PFSK-1 (cell line): ENCODE results near the gene HRH3.

Experiments used
- FOXP2 ChIP-seq: optimal IDR thresholded peaks from 2 replicates; pipeline ENCODE3; 2011; ENCODE audit warnings: borderline replicate concordance, control low read depth, inconsistent platforms; ENCODE audit not compliant: insufficient read depth; ENCODE audit errors: extremely low read length, extremely low read depth
- POLR2AphosphoS5 ChIP-seq: IDR thresholded peaks from 2 replicates; pipeline ENCODE4 v1.6.1; 2012; ENCODE audit warnings: low read depth, mild to moderate bottlenecking, control low read depth, low read length, moderate library complexity
- SIN3A ChIP-seq: IDR thresholded peaks from 2 replicates; pipeline ENCODE4 v1.6.1; 2012; ENCODE audit warnings: mild to moderate bottlenecking, low read length, moderate library complexity, borderline replicate concordance; ENCODE audit not compliant: insufficient read depth
- TAF1 ChIP-seq: IDR thresholded peaks from 2 replicates; pipeline ENCODE4 v1.6.1; 2012; ENCODE audit warnings: low read length, control low read depth, borderline replicate concordance; ENCODE audit not compliant: insufficient read depth
- TF ChIP-seq, protein P1 (sequence below), 2 experiments: IDR thresholded peaks; 2 replicates each; pipeline versions ENCODE4 v1.6.1 to v1.8.0; 2011 to 2012; ENCODE audit warnings: low read depth in 2 of 2, low read length in 2 of 2, control low read depth in 1 of 2, inconsistent platforms in 1 of 2, mild to moderate bottlenecking in 1 of 2, moderate library complexity in 1 of 2; ENCODE audit not compliant: insufficient read depth in 1 of 2

HRH3 gene

DNA sequence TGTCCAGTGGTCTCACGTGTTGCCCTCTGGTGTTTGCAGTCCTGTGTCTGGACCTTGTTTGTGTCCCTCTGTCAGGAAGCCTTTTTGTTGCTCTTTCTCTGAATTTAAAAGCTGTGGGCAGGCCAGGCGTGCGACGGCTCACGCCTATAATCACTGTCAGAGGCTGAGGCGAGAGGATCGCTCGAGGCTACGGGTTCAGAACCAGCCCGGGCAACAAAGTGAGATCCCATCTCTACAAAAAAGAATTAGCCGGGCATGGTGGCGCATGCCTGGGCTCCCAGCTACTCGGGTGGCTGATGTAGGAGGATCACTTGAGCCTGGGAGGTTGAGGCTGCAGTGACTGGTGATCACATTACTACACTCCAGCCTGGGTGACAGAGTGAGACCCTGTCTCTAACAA, 46.8 kb upstream of the HRH3 start:
- TF ChIP-seq FOXP2 (no peak), SIN3A (no peak), TAF1 (no peak), POLR2AphosphoS5 (no peak)
- TF ChIP-seq, protein P1, sequence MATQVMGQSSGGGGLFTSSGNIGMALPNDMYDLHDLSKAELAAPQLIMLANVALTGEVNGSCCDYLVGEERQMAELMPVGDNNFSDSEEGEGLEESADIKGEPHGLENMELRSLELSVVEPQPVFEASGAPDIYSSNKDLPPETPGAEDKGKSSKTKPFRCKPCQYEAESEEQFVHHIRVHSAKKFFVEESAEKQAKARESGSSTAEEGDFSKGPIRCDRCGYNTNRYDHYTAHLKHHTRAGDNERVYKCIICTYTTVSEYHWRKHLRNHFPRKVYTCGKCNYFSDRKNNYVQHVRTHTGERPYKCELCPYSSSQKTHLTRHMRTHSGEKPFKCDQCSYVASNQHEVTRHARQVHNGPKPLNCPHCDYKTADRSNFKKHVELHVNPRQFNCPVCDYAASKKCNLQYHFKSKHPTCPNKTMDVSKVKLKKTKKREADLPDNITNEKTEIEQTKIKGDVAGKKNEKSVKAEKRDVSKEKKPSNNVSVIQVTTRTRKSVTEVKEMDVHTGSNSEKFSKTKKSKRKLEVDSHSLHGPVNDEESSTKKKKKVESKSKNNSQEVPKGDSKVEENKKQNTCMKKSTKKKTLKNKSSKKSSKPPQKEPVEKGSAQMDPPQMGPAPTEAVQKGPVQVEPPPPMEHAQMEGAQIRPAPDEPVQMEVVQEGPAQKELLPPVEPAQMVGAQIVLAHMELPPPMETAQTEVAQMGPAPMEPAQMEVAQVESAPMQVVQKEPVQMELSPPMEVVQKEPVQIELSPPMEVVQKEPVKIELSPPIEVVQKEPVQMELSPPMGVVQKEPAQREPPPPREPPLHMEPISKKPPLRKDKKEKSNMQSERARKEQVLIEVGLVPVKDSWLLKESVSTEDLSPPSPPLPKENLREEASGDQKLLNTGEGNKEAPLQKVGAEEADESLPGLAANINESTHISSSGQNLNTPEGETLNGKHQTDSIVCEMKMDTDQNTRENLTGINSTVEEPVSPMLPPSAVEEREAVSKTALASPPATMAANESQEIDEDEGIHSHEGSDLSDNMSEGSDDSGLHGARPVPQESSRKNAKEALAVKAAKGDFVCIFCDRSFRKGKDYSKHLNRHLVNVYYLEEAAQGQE (IDR thresholded peaks at IDR 0.05; ENCODE audit: insufficient read depth in 1 of 2, low read depth in 2 of 2, low read length in 2 of 2): no peak

DNA sequence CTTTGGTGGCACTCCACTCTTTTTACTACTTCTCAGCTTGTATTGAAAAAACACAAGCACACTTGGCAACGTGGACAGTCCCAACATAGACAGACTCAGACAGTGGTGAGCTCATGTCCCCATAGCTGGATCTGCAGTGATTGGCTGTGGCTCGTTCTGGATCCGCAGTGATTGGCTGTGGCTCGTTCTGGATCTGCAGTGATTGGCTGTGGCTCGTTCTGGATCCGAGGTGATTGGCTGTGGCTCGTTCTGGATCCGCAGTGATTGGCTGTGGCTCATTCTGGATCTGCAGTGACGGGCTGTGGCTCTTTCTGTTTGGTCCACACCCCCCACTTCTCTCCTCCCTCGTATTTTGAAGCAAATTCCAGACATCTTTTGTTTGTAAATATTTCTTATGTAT, 46.3 kb upstream of the HRH3 start:
- TF ChIP-seq SIN3A (no peak), TAF1 (no peak), FOXP2 (no peak), POLR2AphosphoS5 (no peak)
- TF ChIP-seq, protein P1 (IDR thresholded peaks at IDR 0.05; ENCODE audit: insufficient read depth in 1 of 2, low read depth in 2 of 2, low read length in 2 of 2): no peak

DNA sequence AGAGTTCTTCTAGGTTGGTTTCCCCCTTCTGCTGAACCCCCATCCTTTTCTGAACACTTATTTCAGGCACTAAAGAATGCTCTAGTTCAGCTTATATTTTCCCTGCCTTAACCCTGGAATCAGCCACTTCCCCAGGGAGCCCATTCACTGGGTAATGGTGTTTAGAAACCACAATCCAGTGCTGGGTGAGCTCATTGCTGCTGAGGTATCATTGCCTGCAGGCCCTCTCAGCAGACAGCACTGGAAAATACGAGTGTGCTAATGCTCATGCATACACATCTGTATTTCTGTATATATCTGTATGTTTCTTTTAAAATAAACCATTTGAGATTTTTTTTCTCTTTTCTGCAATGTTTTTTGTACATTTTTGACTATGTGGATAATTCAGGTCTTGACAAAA, 45.3 kb upstream of the HRH3 start:
- TF ChIP-seq FOXP2 (no peak), POLR2AphosphoS5 (no peak), TAF1 (no peak)

DNA sequence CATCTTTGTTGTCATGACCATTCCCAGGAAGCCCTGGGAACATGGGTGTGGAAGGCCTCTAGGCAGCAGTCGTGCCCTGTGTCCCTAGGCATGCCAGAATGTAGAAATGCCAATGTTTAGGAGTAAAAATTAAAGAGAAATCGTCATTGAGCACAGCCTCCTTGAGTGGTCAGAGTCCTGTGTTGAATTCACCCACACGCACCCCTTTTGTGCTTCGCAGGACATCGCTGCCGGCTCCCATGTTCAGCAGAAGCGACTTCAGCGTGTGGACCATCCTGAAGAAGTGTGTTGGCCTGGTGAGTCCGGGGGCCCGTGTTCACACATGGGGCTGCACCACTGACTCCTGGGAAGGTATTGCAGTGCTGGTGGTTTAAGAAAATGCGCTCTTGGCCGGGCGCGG, 43.3 kb upstream of the HRH3 start:
- TF ChIP-seq, protein P1 (IDR thresholded peaks at IDR 0.05; ENCODE audit: insufficient read depth in 1 of 2, low read depth in 2 of 2, low read length in 2 of 2): no peak

DNA sequence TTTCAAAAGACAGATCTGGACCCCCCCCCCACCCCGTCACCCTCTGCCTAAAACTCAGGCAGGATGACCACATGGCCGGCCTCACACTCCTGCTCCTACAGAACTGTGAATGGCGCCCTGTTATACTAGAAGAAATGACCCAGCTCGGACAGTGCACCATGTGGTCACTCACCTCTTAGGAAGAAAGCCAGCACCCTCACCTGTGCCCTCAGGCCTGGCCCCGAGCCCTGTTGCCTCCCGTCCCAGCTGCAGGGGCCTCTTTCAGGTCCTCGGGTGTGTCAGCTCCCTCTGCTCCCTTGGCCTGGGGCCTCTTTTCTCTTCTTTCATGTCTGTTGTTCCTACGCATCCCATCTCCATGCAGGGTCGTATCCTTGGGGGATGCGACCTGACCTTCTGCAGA, 42.0 kb upstream of the HRH3 start:
- no peak for TF ChIP-seq SIN3A

DNA sequence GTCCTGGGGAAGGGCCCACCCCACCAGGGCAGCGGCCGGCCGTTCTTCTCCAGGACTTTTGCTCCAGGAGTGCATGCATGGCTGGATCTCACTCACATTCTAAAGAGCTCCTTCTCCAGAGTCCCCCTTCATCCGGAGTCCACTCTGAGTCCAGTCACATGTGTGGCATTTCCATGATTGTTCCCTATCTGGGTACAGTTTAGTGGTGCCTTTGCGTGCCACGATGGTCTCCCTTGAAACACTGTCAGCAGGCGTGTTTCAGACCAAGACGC, 39.2 kb upstream of the HRH3 start:
- TF ChIP-seq SIN3A (no peak), POLR2AphosphoS5 (no peak), TAF1 (no peak), FOXP2 (no peak)
- TF ChIP-seq, protein P1 (IDR thresholded peaks at IDR 0.05; ENCODE audit: insufficient read depth in 1 of 2, low read depth in 2 of 2, low read length in 2 of 2): no peak
